NCI-H1436 (cell line): Measurements from ENCODE around the gene TOM1L1.
"Not testable (repeated sequence)": the region's sequence is repeated elsewhere in the genome, so short reads cannot be mapped to it uniquely, and the experiment has no call there.

ENCODE experiments used
- DNase-seq: peaks from one replicate; lab custom pipeline; 2025; lab: John Stamatoyannopoulos, UW

Gene TOM1L1

GRCh38 chr17:54900457-54901229 is at the start of gene TOM1L1:
TOM1L1 (plus strand) TSS chr17:54900852; CDS start chr17:54900866, 14 bp downstream.
- peak; percentile 94 for DNase-seq

- no peak for DNase-seq
Measured at GRCh38 chr17:54859187-54859586, 41.5 kb upstream of the TOM1L1 start.

GRCh38 chr17:54860617-54861470 is 39.8 kb upstream of the TOM1L1 start:
- no peak for DNase-seq

GRCh38 chr17:54861471-54861983 is 39.1 kb upstream of the TOM1L1 start:
- no peak for DNase-seq

- no peak for DNase-seq
Measured at GRCh38 chr17:54863176-54863575, 37.5 kb upstream of the TOM1L1 start.

- DNase-seq = no peak
Measured at GRCh38 chr17:54864070-54864469, 36.6 kb upstream of the TOM1L1 start.

GRCh38 chr17:54864636-54865356 is 35.9 kb upstream of the TOM1L1 start:
- DNase-seq = no peak

- no peak for DNase-seq
Measured at GRCh38 chr17:54867634-54868033, 33.0 kb upstream of the TOM1L1 start.

- no peak for DNase-seq
Measured at GRCh38 chr17:54870671-54871175, 29.9 kb upstream of the TOM1L1 start.

GRCh38 chr17:54875906-54876305 is 24.7 kb upstream of the TOM1L1 start:
- DNase-seq = not testable (repeated sequence)

- no peak for DNase-seq
Measured at GRCh38 chr17:54876656-54877195, 23.9 kb upstream of the TOM1L1 start.

- DNase-seq = no peak
Measured at GRCh38 chr17:54881255-54881972, 19.2 kb upstream of the TOM1L1 start.

GRCh38 chr17:54882371-54882770 is 18.3 kb upstream of the TOM1L1 start:
- DNase-seq = no peak

- no peak for DNase-seq
Measured at GRCh38 chr17:54882950-54883349, 17.7 kb upstream of the TOM1L1 start.

GRCh38 chr17:54883939-54884338 is 16.7 kb upstream of the TOM1L1 start:
- no peak for DNase-seq

GRCh38 chr17:54887787-54888186 is 12.9 kb upstream of the TOM1L1 start:
- no peak for DNase-seq

GRCh38 chr17:54888254-54888653 is 12.4 kb upstream of the TOM1L1 start:
- DNase-seq = no peak

GRCh38 chr17:54888981-54889380 is 11.7 kb upstream of the TOM1L1 start:
- DNase-seq = no peak

GRCh38 chr17:54891176-54891821 is 9.4 kb upstream of the TOM1L1 start:
- DNase-seq = peak; percentile 43

GRCh38 chr17:54892360-54892759 is 8.3 kb upstream of the TOM1L1 start:
- DNase-seq = no peak

GRCh38 chr17:54898576-54898975 is 2.1 kb upstream of the TOM1L1 start:
- DNase-seq = no peak
